Lower leg skin (tissue), 3 donors: Measurements from ENCODE around the gene NUP62.

Experiments used
- CTCF ChIP-seq, 3 donors: fragments of 450-650 bp; IDR thresholded peaks; one replicate each; pipeline ENCODE4 v1.5.1; 2016; ENCODE audit warnings: antibody characterized with exemption in 3 of 3, mild to moderate bottlenecking in 3 of 3, moderate library complexity in 2 of 3
- POLR2A ChIP-seq, 2 donors: fragments of 450-650 bp; IDR thresholded peaks; one replicate each; pipeline ENCODE4 v1.6.1; 2016 to 2017; ENCODE audit warnings: antibody characterized with exemption in 2 of 2, mild to moderate bottlenecking in 1 of 2, moderate library complexity in 1 of 2

GRCh38 chr19:49973987-49974386 lies 44.7 kb upstream of the NUP62 start:
- no peak for TF ChIP-seq CTCF (IDR thresholded peaks at IDR 0.05)
- TF ChIP-seq POLR2A (IDR thresholded peaks at IDR 0.05): no peak
